Neural progenitor cell (in vitro differentiated cells): ENCODE measurements around the gene MSI2. TPM values are rescaled to one million over a fixed set of nuclear protein-coding genes. Genes with fewer than 3 reads are reported as not detected.

Source experiments
- DNase-seq: peaks from one replicate; pipeline ENCODE4 v3.0.0-alpha.2; 2016; ENCODE audit warnings: low spot score
- H2AFZ ChIP-seq: fragments of 200-600 bp; sonication (generic); replicated peaks from 2 replicates; pipeline ENCODE4 v1.6.1; 2016; ENCODE audit warnings: antibody characterized with exemption
- H3F3A ChIP-seq: fragments of 200-600 bp; sonication (generic); 2 replicates; pipeline ENCODE4 v1.6.1; 2016; ENCODE audit warnings: antibody characterized with exemption, low read depth
- H3K27ac ChIP-seq: fragments of 200-600 bp; sonication (generic); 2 replicates; pipeline ENCODE4 v1.5.1; 2016; ENCODE audit warnings: mild to moderate bottlenecking
- H3K27me3 ChIP-seq: fragments of 200-600 bp; sonication (generic); 2 replicates; pipeline ENCODE4 v1.6.1; 2016; ENCODE audit warnings: mild to moderate bottlenecking, moderate library complexity
- H3K36me3 ChIP-seq: fragments of 200-600 bp; sonication (generic); 2 replicates; pipeline ENCODE4 v1.5.1; 2016
- H3K4me1 ChIP-seq: fragments of 200-600 bp; sonication (generic); 2 replicates; pipeline ENCODE4 v1.6.1; 2016; ENCODE audit warnings: mixed run types
- H3K4me2 ChIP-seq: fragments of 200-600 bp; sonication (generic); 2 replicates; pipeline ENCODE4 v1.6.1; 2016
- H3K4me3 ChIP-seq: fragments of 200-600 bp; sonication (generic); 2 replicates; pipeline ENCODE4 v1.5.1; 2016
- H3K79me2 ChIP-seq: fragments of 200-600 bp; sonication (generic); 2 replicates; pipeline ENCODE4 v1.6.1; 2016; ENCODE audit warnings: low read depth
- H3K9ac ChIP-seq: fragments of 200-600 bp; sonication (generic); 2 replicates; pipeline ENCODE4 v1.6.1; 2016
- H3K9me3 ChIP-seq: fragments of 200-600 bp; sonication (generic); 2 replicates; pipeline ENCODE4 v1.5.1; 2016; ENCODE audit warnings: low read depth
- H4K20me1 ChIP-seq: fragments of 200-600 bp; sonication (generic); 2 replicates; pipeline ENCODE4 v1.6.1; 2016; ENCODE audit warnings: low read depth
- H3K27ac Mint-ChIP-seq: 3 replicates; pipeline ENCODE4 v1.8.0; 2021; ENCODE audit warnings: mixed read lengths
- H3K27me3 Mint-ChIP-seq: 2 replicates; pipeline ENCODE4 v1.8.0; 2022; ENCODE audit warnings: low read depth, mild to moderate bottlenecking, inconsistent platforms, moderate library complexity, mixed read lengths; ENCODE audit not compliant: insufficient read depth
- H3K36me3 Mint-ChIP-seq: 3 replicates; pipeline ENCODE4 v1.8.0; 2021; ENCODE audit warnings: mixed read lengths
- H3K4me1 Mint-ChIP-seq: 3 replicates; pipeline ENCODE4 v1.8.0; 2021; ENCODE audit warnings: mixed read lengths
- H3K4me3 Mint-ChIP-seq: 3 replicates; pipeline ENCODE4 v1.8.0; 2021; ENCODE audit warnings: mild to moderate bottlenecking, moderate library complexity, mixed read lengths
- H3K9me3 Mint-ChIP-seq: 3 replicates; pipeline ENCODE4 v1.8.0; 2020; ENCODE audit warnings: mixed read lengths
- EZH2 ChIP-seq: fragments of 200-600 bp; sonication (generic); IDR thresholded peaks from 2 replicates; pipeline ENCODE4 v1.6.1; 2017; ENCODE audit warnings: antibody characterized with exemption, mild to moderate bottlenecking, moderate library complexity
- EZH2phosphoT487 ChIP-seq: fragments of 200-600 bp; sonication (generic); IDR thresholded peaks from 2 replicates; pipeline ENCODE4 v1.6.1; 2017; ENCODE audit warnings: antibody characterized with exemption
- total RNA-seq: library from RNA; depleted of rRNA; stranded (reverse); fragments of >200 nt; gene quantifications from 2 replicates; pipeline ENCODE4 v1.2.3, GENCODE V29; 2015; ENCODE audit warnings: low replicate concordance
- TF ChIP-seq, protein P1 (sequence below): fragments of 200-600 bp; sonication (generic); IDR thresholded peaks from 2 replicates; pipeline ENCODE4 v1.5.1; 2017; ENCODE audit warnings: antibody characterized with exemption, mild to moderate bottlenecking

The MSI2 gene
- total RNA-seq, 1 donor from 2014 or later = 96.9 TPM

DNA sequence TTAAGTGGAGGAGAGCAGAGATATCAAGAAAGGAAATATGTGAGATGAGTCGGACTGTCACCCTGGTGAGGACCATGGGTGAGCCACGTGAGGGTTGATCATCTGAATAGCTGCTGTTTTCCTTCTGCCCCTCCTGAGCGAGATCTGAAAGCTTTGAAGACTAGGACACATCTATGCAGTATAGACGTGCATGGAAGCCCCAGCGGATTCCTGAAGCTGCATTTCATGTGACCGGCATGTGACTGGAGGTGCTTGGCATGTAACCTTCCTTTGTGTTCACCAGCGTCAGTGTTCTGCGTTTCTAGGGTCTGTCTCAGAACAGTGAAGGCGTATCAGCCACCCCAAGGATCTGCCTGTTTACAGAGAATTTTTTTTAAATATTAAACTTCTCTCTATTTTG, 75.1 kb downstream of the MSI2 start:
- H3K27me3 Mint-ChIP-seq = peaks cover 6% of the 10 kb centered on the region
- no peak overlapping the region for H2AFZ ChIP-seq
- no peaks in the 10 kb centered on the region for H3K36me3 ChIP-seq
- H3K27ac ChIP-seq = peak overlapping the region; percentile 29
- H3K9me3 ChIP-seq = no peaks in the 10 kb centered on the region
- TF ChIP-seq EZH2phosphoT487 (no peak), EZH2 (no peak)
- TF ChIP-seq, protein P1, sequence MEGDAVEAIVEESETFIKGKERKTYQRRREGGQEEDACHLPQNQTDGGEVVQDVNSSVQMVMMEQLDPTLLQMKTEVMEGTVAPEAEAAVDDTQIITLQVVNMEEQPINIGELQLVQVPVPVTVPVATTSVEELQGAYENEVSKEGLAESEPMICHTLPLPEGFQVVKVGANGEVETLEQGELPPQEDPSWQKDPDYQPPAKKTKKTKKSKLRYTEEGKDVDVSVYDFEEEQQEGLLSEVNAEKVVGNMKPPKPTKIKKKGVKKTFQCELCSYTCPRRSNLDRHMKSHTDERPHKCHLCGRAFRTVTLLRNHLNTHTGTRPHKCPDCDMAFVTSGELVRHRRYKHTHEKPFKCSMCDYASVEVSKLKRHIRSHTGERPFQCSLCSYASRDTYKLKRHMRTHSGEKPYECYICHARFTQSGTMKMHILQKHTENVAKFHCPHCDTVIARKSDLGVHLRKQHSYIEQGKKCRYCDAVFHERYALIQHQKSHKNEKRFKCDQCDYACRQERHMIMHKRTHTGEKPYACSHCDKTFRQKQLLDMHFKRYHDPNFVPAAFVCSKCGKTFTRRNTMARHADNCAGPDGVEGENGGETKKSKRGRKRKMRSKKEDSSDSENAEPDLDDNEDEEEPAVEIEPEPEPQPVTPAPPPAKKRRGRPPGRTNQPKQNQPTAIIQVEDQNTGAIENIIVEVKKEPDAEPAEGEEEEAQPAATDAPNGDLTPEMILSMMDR = no peak
- peaks cover 99% of the 10 kb centered on the region for H3K79me2 ChIP-seq
- no peaks in the 10 kb centered on the region for H3K27me3 ChIP-seq
- H3K4me2 ChIP-seq = no peak overlapping the region
- H3K4me1 Mint-ChIP-seq = peaks cover 49% of the 10 kb centered on the region
- no peak overlapping the region for H3K9ac ChIP-seq
- H3K9me3 Mint-ChIP-seq = peaks cover 5% of the 10 kb centered on the region
- H3K36me3 Mint-ChIP-seq = peaks cover 48% of the 10 kb centered on the region
- H4K20me1 ChIP-seq = peaks cover 72% of the 10 kb centered on the region
- H3K4me1 ChIP-seq = peaks cover 38% of the 10 kb centered on the region
- no peak overlapping the region for H3K4me3 Mint-ChIP-seq
- peaks cover 41% of the 10 kb centered on the region for H3F3A ChIP-seq
- H3K27ac Mint-ChIP-seq = peak overlapping the region; percentile 80
- DNase-seq = no peak
- no peak overlapping the region for H3K4me3 ChIP-seq

DNA sequence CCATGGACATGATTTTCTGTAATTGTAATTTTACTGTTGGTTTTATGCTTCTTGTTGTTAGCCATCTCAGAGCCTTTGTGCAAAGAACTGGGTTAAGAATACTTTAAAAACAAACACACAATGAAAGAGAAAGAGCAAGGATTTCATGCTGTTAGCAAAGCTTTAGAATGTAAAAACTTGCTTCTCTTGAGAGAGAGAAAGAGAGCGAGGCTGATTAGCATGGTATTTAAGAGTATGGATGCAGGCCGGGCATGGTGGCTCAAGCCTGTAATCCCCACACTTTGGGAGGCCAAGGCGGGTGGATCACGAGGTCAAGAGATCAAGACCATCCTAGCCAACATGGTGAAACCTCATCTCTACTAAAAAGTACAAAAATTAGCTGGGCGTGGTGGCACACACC, 76.2 kb downstream of the MSI2 start:
- no peak overlapping the region for H3K4me3 ChIP-seq
- Mint-ChIP-seq H3K4me1 (peaks cover 44% of the 10 kb centered on the region), H3K4me3 (no peak overlapping the region), H3K27ac (peak overlapping the region; percentile 27), H3K36me3 (peaks cover 48% of the 10 kb centered on the region), H3K9me3 (peaks cover 5% of the 10 kb centered on the region), H3K27me3 (peaks cover 2% of the 10 kb centered on the region)
- H3K4me2 ChIP-seq = no peak overlapping the region
- H3K4me1 ChIP-seq = peaks cover 36% of the 10 kb centered on the region
- H3K27me3 ChIP-seq = no peaks in the 10 kb centered on the region
- H4K20me1 ChIP-seq = peaks cover 63% of the 10 kb centered on the region
- H3K9me3 ChIP-seq = no peaks in the 10 kb centered on the region
- TF ChIP-seq, protein P1 = no peak
- no peak for TF ChIP-seq EZH2phosphoT487
- no peak for TF ChIP-seq EZH2
- no peak overlapping the region for H3K9ac ChIP-seq
- peaks cover 99% of the 10 kb centered on the region for H3K79me2 ChIP-seq
- no peak overlapping the region for H3K27ac ChIP-seq
- no peaks in the 10 kb centered on the region for H3K36me3 ChIP-seq
- no peak for DNase-seq
- no peak overlapping the region for H2AFZ ChIP-seq
- H3F3A ChIP-seq = peaks cover 51% of the 10 kb centered on the region

DNA sequence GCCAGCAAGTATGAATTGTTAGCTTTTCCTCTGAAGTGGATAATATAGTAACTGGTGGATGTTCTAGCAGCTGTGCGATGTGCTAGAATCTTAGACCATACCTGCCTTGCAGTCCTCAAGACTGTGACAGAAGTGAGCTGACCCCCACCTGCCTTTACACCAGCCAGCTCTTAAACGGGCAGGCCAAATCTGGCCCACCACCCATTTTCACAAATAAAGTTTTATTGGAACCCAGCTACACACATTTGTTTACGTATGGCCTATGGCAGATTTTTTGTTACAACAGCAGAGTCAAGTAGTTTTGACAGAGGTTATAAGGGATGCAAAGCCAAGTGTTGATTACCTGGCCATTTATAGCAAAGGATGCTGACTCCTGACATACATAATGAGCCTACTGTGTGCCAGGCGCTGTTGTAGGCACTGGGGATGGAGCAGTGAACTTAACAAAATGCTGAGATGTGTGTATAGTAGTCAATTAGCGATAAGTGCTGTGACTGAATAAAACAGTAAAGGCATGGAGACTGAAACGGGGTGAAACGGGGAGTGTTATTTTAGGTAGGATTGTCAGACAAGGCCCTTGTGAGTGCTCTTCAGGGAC, 79.0 kb downstream of the MSI2 start:
- Mint-ChIP-seq H3K4me1 (peaks cover 43% of the 10 kb centered on the region), H3K36me3 (peaks cover 42% of the 10 kb centered on the region), H3K9me3 (peaks cover 5% of the 10 kb centered on the region), H3K4me3 (no peak overlapping the region), H3K27ac (no peak overlapping the region), H3K27me3 (peaks cover 2% of the 10 kb centered on the region)
- DNase-seq = no peak
- no peak overlapping the region for H3K27ac ChIP-seq
- H3K27me3 ChIP-seq = no peaks in the 10 kb centered on the region
- H3K9ac ChIP-seq = no peak overlapping the region
- peaks cover 60% of the 10 kb centered on the region for H3F3A ChIP-seq
- no peaks in the 10 kb centered on the region for H3K36me3 ChIP-seq
- H3K9me3 ChIP-seq = no peaks in the 10 kb centered on the region
- TF ChIP-seq EZH2 (no peak), EZH2phosphoT487 (no peak)
- TF ChIP-seq, protein P1 = no peak
- H2AFZ ChIP-seq = no peak overlapping the region
- H3K4me3 ChIP-seq = no peak overlapping the region
- H3K4me2 ChIP-seq = no peak overlapping the region
- peaks cover 67% of the 10 kb centered on the region for H4K20me1 ChIP-seq
- H3K79me2 ChIP-seq = peaks cover 99% of the 10 kb centered on the region
- peaks cover 46% of the 10 kb centered on the region for H3K4me1 ChIP-seq
